Measurements from ENCODE around the gene NEK9.

NEK9 gene

GRCh38 chr14:75064205-75064567 lies 62.7 kb downstream of the NEK9 start:
- Histone ChIP-seq H3K27me3 (replicated peaks; ENCODE audit: control insufficient read depth, insufficient read depth, low read length) (no peaks in the 10 kb centered on the region), H3K9ac (ENCODE audit: low read length) (peak overlapping the region; percentile 88), H3K4me1 (ENCODE audit: control insufficient read depth, insufficient read depth, low read length) (peaks cover 14% of the 10 kb centered on the region), H3K4me3 (ENCODE audit: low read length) (peak overlapping the region; percentile 98), H3K36me3 (ENCODE audit: control insufficient read depth, insufficient read depth, low read length, severe bottlenecking) (no peaks in the 10 kb centered on the region), H3K9me3 (ENCODE audit: control insufficient read depth, low read length) (no peaks in the 10 kb centered on the region)
- DNase-seq (ENCODE audit: low read depth) = no peak

- peak within 1 kb of the TSS; percentile 98 for H3K4me3 ChIP-seq (ENCODE audit: low read length)
These were observed 63.2 kb downstream of the NEK9 start, which contains the start of gene ACYP1 for GRCh38 chr14:75063491-75064204. Gene ACYP1 (minus strand): TSS chr14:75064024. CDS start chr14:75063553, 471 bp downstream.

DNA sequence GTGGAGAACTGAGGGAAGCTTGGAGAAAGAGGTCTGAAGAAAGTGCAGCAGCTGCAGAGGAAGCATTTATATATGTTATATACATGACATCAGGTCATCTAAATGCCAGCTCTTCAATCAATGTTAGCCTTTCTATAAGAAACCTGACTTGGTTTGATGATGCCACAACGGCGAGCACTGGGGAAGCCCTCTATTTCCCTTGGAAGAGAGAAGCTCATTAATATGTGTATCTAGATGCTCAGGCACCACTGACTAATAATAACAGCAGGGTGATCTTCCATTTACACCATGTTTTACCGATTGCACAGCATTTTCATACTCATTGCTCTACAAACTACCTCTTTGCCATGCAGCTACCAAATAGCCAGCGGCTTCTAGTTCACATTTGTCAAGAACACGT lies 63.8 kb downstream of the NEK9 start:
- H3K36me3 ChIP-seq (ENCODE audit: control insufficient read depth, insufficient read depth, low read length, severe bottlenecking) = no peaks in the 10 kb centered on the region
- no peaks in the 10 kb centered on the region for H3K27me3 ChIP-seq (replicated peaks; ENCODE audit: control insufficient read depth, insufficient read depth, low read length)
- no peaks in the 10 kb centered on the region for H3K9me3 ChIP-seq (ENCODE audit: control insufficient read depth, low read length)
- peak overlapping the region; percentile 88 for H3K9ac ChIP-seq (ENCODE audit: low read length)
- H3K4me3 ChIP-seq (ENCODE audit: low read length) = peak overlapping the region; percentile 98
- H3K4me1 ChIP-seq (ENCODE audit: control insufficient read depth, insufficient read depth, low read length) = peaks cover 7% of the 10 kb centered on the region
- DNase-seq (ENCODE audit: low read depth) = no peak

More at GRCh38 chr14:75063491-75064204, 63.2 kb downstream of the NEK9 start, which contains the start of gene ACYP1:
- H3K36me3 ChIP-seq (ENCODE audit: control insufficient read depth, insufficient read depth, low read length, severe bottlenecking) = no peaks in the 10 kb centered on the region
- no peaks in the 10 kb centered on the region for H3K9me3 ChIP-seq (ENCODE audit: control insufficient read depth, low read length)
- no peaks in the 10 kb centered on the region for H3K27me3 ChIP-seq (replicated peaks; ENCODE audit: control insufficient read depth, insufficient read depth, low read length)
- peak within 1 kb of the TSS; percentile 88 for H3K9ac ChIP-seq (ENCODE audit: low read length)
- H3K4me1 ChIP-seq (ENCODE audit: control insufficient read depth, insufficient read depth, low read length) = peaks cover 11% of the 10 kb centered on the region
- DNase-seq (ENCODE audit: low read depth) = peak; percentile 95

- Histone ChIP-seq H3K9me3 (ENCODE audit: control insufficient read depth, low read length) (no peaks in the 10 kb centered on the region), H3K4me3 (ENCODE audit: low read length) (no peak overlapping the region), H3K9ac (ENCODE audit: low read length) (no peak overlapping the region), H3K36me3 (ENCODE audit: control insufficient read depth, insufficient read depth, low read length, severe bottlenecking) (no peaks in the 10 kb centered on the region), H3K4me1 (ENCODE audit: control insufficient read depth, insufficient read depth, low read length) (peaks cover 11% of the 10 kb centered on the region), H3K27me3 (replicated peaks; ENCODE audit: control insufficient read depth, insufficient read depth, low read length) (no peaks in the 10 kb centered on the region)
- DNase-seq (ENCODE audit: low read depth) = no peak
These were observed 66.4 kb downstream of the NEK9 start for GRCh38 chr14:75060420-75060819.

GRCh38 chr14:75059642-75060041 lies 67.2 kb downstream of the NEK9 start:
- DNase-seq (ENCODE audit: low read depth) = peak; percentile 52
- no peaks in the 10 kb centered on the region for H3K36me3 ChIP-seq (ENCODE audit: control insufficient read depth, insufficient read depth, low read length, severe bottlenecking)
- H3K4me3 ChIP-seq (ENCODE audit: low read length) = no peak overlapping the region
- H3K27me3 ChIP-seq (replicated peaks; ENCODE audit: control insufficient read depth, insufficient read depth, low read length) = no peaks in the 10 kb centered on the region
- peaks cover 14% of the 10 kb centered on the region for H3K4me1 ChIP-seq (ENCODE audit: control insufficient read depth, insufficient read depth, low read length)
- no peak overlapping the region for H3K9ac ChIP-seq (ENCODE audit: low read length)
- H3K9me3 ChIP-seq (ENCODE audit: control insufficient read depth, low read length) = no peaks in the 10 kb centered on the region

GRCh38 chr14:75054421-75054820 lies 72.4 kb downstream of the NEK9 start:
- H3K4me1 ChIP-seq (ENCODE audit: control insufficient read depth, insufficient read depth, low read length) = peaks cover 37% of the 10 kb centered on the region
- H3K9me3 ChIP-seq (ENCODE audit: control insufficient read depth, low read length) = no peaks in the 10 kb centered on the region
- H3K9ac ChIP-seq (ENCODE audit: low read length) = no peak overlapping the region
- DNase-seq (ENCODE audit: low read depth) = no peak
- no peak overlapping the region for H3K4me3 ChIP-seq (ENCODE audit: low read length)
- no peaks in the 10 kb centered on the region for H3K27me3 ChIP-seq (replicated peaks; ENCODE audit: control insufficient read depth, insufficient read depth, low read length)
- no peaks in the 10 kb centered on the region for H3K36me3 ChIP-seq (ENCODE audit: control insufficient read depth, insufficient read depth, low read length, severe bottlenecking)

GRCh38 chr14:75053396-75054291 lies 73.2 kb downstream of the NEK9 start:
- no peaks in the 10 kb centered on the region for H3K27me3 ChIP-seq (replicated peaks; ENCODE audit: control insufficient read depth, insufficient read depth, low read length)
- no peaks in the 10 kb centered on the region for H3K36me3 ChIP-seq (ENCODE audit: control insufficient read depth, insufficient read depth, low read length, severe bottlenecking)
- no peak overlapping the region for H3K9ac ChIP-seq (ENCODE audit: low read length)
- no peak overlapping the region for H3K4me3 ChIP-seq (ENCODE audit: low read length)
- peaks cover 45% of the 10 kb centered on the region for H3K4me1 ChIP-seq (ENCODE audit: control insufficient read depth, insufficient read depth, low read length)
- DNase-seq (ENCODE audit: low read depth) = peak; percentile 62
- no peaks in the 10 kb centered on the region for H3K9me3 ChIP-seq (ENCODE audit: control insufficient read depth, low read length)

GRCh38 chr14:75051556-75051899 lies 75.3 kb downstream of the NEK9 start:
- DNase-seq (ENCODE audit: low read depth) = no peak
- peaks cover 58% of the 10 kb centered on the region for H3K4me1 ChIP-seq (ENCODE audit: control insufficient read depth, insufficient read depth, low read length)
- peak overlapping the region; percentile 79 for H3K4me3 ChIP-seq (ENCODE audit: low read length)
- H3K36me3 ChIP-seq (ENCODE audit: control insufficient read depth, insufficient read depth, low read length, severe bottlenecking) = no peaks in the 10 kb centered on the region
- no peaks in the 10 kb centered on the region for H3K9me3 ChIP-seq (ENCODE audit: control insufficient read depth, low read length)
- peak overlapping the region; percentile 81 for H3K9ac ChIP-seq (ENCODE audit: low read length)
- H3K27me3 ChIP-seq (replicated peaks; ENCODE audit: control insufficient read depth, insufficient read depth, low read length) = no peaks in the 10 kb centered on the region

GRCh38 chr14:75050852-75051555 lies 75.8 kb downstream of the NEK9 start, which contains the start of gene MLH3:
Gene MLH3 (minus strand): TSS chr14:75051467. CDS start chr14:75049655, 1,812 bp downstream.
- Histone ChIP-seq H3K9me3 (ENCODE audit: control insufficient read depth, low read length) (no peaks in the 10 kb centered on the region), H3K4me3 (ENCODE audit: low read length) (peak within 1 kb of the TSS; percentile 79), H3K4me1 (ENCODE audit: control insufficient read depth, insufficient read depth, low read length) (peaks cover 59% of the 10 kb centered on the region), H3K9ac (ENCODE audit: low read length) (peak within 1 kb of the TSS; percentile 81), H3K27me3 (replicated peaks; ENCODE audit: control insufficient read depth, insufficient read depth, low read length) (no peaks in the 10 kb centered on the region), H3K36me3 (ENCODE audit: control insufficient read depth, insufficient read depth, low read length, severe bottlenecking) (no peaks in the 10 kb centered on the region)
- peak; percentile 85 for DNase-seq (ENCODE audit: low read depth)

- Histone ChIP-seq H3K9me3 (ENCODE audit: control insufficient read depth, low read length) (no peaks in the 10 kb centered on the region), H3K27me3 (replicated peaks; ENCODE audit: control insufficient read depth, insufficient read depth, low read length) (no peaks in the 10 kb centered on the region), H3K9ac (ENCODE audit: low read length) (peak overlapping the region; percentile 81), H3K4me3 (ENCODE audit: low read length) (peak overlapping the region; percentile 55), H3K36me3 (ENCODE audit: control insufficient read depth, insufficient read depth, low read length, severe bottlenecking) (no peaks in the 10 kb centered on the region), H3K4me1 (ENCODE audit: control insufficient read depth, insufficient read depth, low read length) (peaks cover 54% of the 10 kb centered on the region)
- DNase-seq (ENCODE audit: low read depth) = peak; percentile 91
These were observed 77.1 kb downstream of the NEK9 start for GRCh38 chr14:75049731-75050201.

- Histone ChIP-seq H3K9ac (ENCODE audit: low read length) (peak overlapping the region; percentile 28), H3K4me3 (ENCODE audit: low read length) (peak overlapping the region; percentile 55), H3K4me1 (ENCODE audit: control insufficient read depth, insufficient read depth, low read length) (peaks cover 54% of the 10 kb centered on the region), H3K36me3 (ENCODE audit: control insufficient read depth, insufficient read depth, low read length, severe bottlenecking) (no peaks in the 10 kb centered on the region), H3K9me3 (ENCODE audit: control insufficient read depth, low read length) (no peaks in the 10 kb centered on the region), H3K27me3 (replicated peaks; ENCODE audit: control insufficient read depth, insufficient read depth, low read length) (no peaks in the 10 kb centered on the region)
- no peak for DNase-seq (ENCODE audit: low read depth)
These were observed 77.7 kb downstream of the NEK9 start for GRCh38 chr14:75049136-75049535.
